Cortex of kidney (tissue), 1 donor: ENCODE measurements around the gene PLEKHA3.
"Not testable (repeated sequence)": the region's sequence is repeated elsewhere in the genome, so short reads cannot be mapped to it uniquely, and the experiment has no call there.

Source experiments
- DNase-seq: peaks from one replicate; lab custom pipeline; 2025; lab: John Stamatoyannopoulos, UW

PLEKHA3 gene

GRCh38 chr2:178523596-178524134, 43.4 kb downstream of the PLEKHA3 start:
- no peak for DNase-seq

GRCh38 chr2:178525010-178525409, 44.8 kb downstream of the PLEKHA3 start:
- DNase-seq: not testable (repeated sequence)

- DNase-seq: not testable (repeated sequence)
Measured at GRCh38 chr2:178525460-178525859, 45.2 kb downstream of the PLEKHA3 start.

- no peak for DNase-seq
Measured at GRCh38 chr2:178526256-178526655, 46.0 kb downstream of the PLEKHA3 start.

- DNase-seq: no peak
Measured at GRCh38 chr2:178527592-178527991, 47.3 kb downstream of the PLEKHA3 start.

GRCh38 chr2:178528647-178529046, 48.4 kb downstream of the PLEKHA3 start:
- no peak for DNase-seq

GRCh38 chr2:178529194-178529593, 48.9 kb downstream of the PLEKHA3 start:
- no peak for DNase-seq

GRCh38 chr2:178530131-178530530, 49.9 kb downstream of the PLEKHA3 start:
- DNase-seq: no peak

GRCh38 chr2:178530625-178531142, 50.4 kb downstream of the PLEKHA3 start:
- DNase-seq: no peak

GRCh38 chr2:178531168-178531567, 50.9 kb downstream of the PLEKHA3 start:
- DNase-seq: no peak

GRCh38 chr2:178536037-178536436, 55.8 kb downstream of the PLEKHA3 start:
- no peak for DNase-seq

- DNase-seq: no peak
Measured at GRCh38 chr2:178542161-178542560, 61.9 kb downstream of the PLEKHA3 start.

GRCh38 chr2:178542569-178542968, 62.3 kb downstream of the PLEKHA3 start:
- DNase-seq: no peak

GRCh38 chr2:178550352-178550751, 70.1 kb downstream of the PLEKHA3 start:
- DNase-seq: no peak

- no peak for DNase-seq
Measured at GRCh38 chr2:178553047-178553446, 72.8 kb downstream of the PLEKHA3 start.
